GM18508 (cell line): ENCODE results near the gene MEIG1.
A peak's percentile ranks its signal among the peaks of the same experiment; 100 is the strongest.
"Not testable (repeated sequence)": the region's sequence is repeated elsewhere in the genome, so short reads cannot be mapped to it uniquely, and the experiment has no call there.

Experiments used
- ATAC-seq: cut with Tn5 transposase; IDR thresholded peaks from one replicate; pipeline ENCODE4 v1.9.1; 2021; ENCODE audit warnings: moderate number of reproducible peaks; ENCODE audit not compliant: insufficient read depth, unreplicated experiment

The MEIG1 gene

DNA sequence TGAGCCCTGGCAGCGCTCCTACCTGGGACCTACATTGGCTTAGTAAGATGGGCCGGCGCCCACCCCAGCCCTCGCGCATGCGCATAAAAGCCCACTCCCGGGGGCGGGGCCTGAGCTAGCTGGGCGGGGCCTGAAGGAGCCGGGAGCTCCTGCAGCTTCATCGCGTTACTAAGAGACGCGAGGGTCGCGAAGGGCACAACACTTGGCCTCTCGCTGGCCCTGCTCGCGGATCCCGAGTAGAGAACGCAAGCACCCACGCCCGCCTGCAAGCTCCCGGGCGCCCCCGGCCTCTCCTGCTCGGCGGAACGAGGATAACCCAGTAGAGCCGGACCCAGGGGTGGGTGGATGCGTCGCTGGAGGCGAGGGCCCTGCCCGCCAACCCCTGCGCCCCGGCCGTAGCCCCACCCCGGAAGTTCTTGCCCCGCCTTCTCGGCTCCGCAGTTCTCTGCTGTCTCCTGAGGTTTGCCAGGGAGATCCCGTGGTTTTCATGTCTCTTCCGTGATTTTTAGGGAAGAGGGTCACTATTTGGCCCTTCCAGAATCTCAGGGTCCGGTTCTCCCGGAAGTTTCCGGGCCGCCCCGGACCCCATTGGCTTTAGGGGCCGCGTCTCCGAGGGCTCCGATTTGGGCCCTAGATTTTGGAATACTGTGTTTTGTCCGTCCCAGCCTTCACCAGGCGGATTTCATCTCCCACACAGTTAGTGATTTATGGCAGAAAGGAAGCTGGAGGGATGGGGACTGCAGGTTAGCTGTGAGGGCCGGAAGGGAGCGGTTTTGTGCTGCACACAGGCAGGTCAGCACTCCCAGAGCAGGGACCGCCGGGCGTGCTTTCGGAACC, at the start of gene MEIG1:
MEIG1 (plus strand) TSS at position 168 of the 837 bp plus-strand sequence. CDS start 7,081 bp downstream, outside the sequence.
- peak; percentile 37 for ATAC-seq

DNA sequence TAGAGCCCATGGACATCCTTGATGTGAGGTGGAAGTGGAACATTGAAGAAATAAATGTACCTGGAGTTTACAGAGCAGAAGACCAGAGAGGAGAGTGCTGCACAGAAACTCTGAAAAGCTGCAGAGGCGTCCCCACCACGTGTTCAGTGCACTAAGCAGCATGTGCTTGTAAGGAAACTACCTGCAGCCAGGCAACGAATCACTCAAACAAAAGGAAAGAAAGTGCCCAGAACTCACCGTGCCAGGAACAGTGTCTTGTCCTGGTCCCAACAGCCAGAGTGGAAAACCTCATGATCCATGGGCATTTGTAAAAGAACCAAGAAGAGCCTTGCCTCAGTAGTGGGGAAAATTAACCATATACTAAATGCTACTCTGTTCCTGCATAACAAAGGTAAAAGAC, 48.2 kb upstream of the MEIG1 start:
- ATAC-seq = no peak

- no peak for ATAC-seq
These were observed 47.4 kb upstream of the MEIG1 start for GRCh38 chr10:14911801-14912200.

GRCh38 chr10:14916600-14916999, 42.6 kb upstream of the MEIG1 start:
- ATAC-seq = no peak

- no peak for ATAC-seq
These were observed 41.4 kb upstream of the MEIG1 start for GRCh38 chr10:14917827-14918226.

- ATAC-seq = no peak
These were observed 40.2 kb upstream of the MEIG1 start for GRCh38 chr10:14918964-14919363.

GRCh38 chr10:14924013-14924412, 35.2 kb upstream of the MEIG1 start:
- no peak for ATAC-seq

- no peak for ATAC-seq
These were observed 33.9 kb upstream of the MEIG1 start for GRCh38 chr10:14925268-14925667.

GRCh38 chr10:14926061-14926470, 33.1 kb upstream of the MEIG1 start:
- no peak for ATAC-seq

DNA sequence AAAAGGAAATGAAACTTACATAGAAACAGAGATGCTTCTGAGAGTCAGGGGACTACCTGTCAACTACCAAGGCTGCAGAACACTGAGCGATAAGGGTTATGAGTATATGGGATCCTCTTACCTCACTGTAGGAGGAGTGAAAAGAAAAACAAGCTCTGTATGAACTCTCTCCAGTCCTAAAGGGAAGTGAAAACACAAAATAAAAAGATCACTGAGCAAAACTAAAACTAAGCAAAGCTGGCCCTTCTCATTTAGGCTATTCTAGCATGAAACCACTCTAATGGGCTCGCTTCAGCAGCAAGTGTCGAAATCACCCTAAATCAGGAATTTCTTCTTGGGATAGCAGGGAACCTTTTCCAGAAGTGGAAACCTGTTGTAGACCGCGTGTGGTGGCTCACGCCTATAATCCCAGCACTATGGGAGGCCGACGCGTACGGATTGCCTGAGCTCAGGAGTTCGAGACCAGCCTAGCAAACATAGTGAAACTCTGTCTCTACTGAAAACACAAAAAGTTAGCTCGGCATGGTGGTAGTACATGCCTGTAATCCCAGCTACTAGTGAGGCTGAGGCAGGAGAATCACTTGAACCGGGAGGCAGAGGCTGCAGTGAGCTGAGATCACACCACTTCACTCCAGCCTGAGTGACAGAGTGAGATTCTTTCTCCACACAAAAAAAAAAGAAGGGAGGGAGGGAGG, 32.3 kb upstream of the MEIG1 start:
- ATAC-seq = peak; percentile 86

GRCh38 chr10:14930610-14931009, 28.6 kb upstream of the MEIG1 start:
- ATAC-seq = no peak

- no peak for ATAC-seq
These were observed 22.6 kb upstream of the MEIG1 start for GRCh38 chr10:14936584-14936983.

DNA sequence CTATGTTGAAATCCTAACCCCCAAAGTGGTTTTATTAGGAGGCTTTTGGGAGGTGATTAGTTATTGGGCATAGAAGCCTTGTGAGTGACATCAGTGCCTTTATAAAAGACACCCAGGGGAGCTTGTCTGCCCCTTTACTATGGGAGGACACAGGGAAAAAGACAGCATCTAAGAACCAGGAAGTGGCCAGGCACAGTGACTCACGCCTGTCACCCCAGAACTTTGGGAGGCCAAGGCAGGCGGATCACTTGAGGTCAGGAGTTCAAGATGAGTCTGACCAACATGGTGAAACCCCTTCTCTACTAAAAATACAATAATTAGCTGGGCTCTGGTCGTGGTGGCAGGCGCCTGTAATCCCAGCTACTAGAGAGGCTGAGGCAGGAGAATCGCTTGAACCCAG, 20.2 kb upstream of the MEIG1 start:
- not testable (repeated sequence) for ATAC-seq

- not testable (repeated sequence) for ATAC-seq
These were observed 16.8 kb upstream of the MEIG1 start for GRCh38 chr10:14942147-14942949.

DNA sequence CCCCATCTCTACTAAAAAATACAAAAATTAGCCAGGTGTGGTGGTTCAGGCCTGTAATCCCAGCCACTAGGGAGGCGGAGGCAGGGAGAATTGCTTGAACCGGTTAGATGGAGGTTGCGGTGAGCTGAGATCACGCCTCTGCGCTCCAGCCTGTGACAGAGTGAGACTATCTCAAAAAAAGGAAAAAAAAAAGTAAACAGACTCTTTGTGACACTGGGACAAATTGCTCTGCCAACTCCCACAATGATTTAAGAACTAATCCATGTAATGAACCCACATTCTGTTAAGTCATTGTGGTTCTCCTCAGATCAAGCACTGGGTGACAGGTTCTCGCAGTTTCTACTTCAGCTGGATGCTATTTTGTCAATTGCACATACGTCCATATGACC, 16.2 kb upstream of the MEIG1 start:
- not testable (repeated sequence) for ATAC-seq

DNA sequence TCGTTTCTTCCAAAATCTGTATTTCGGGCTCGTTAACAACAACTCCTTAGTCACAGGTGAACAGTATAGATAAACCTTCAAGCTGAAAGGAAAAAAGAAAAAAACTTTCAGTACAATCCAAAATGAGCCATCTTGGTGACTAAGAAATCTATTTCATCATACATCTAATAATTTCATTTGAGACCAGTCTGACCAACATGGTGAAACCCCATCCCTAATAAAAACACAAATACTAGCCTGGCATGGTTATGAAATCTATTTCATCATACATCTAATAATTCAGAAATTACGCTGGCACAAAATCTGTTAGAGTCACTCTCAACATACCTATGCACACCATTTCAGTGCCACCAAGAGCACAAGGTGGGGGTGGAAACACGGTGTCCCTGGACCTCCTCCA, 14.1 kb upstream of the MEIG1 start:
- ATAC-seq = no peak

GRCh38 chr10:14947268-14947667, 11.9 kb upstream of the MEIG1 start:
- ATAC-seq = no peak

GRCh38 chr10:14949291-14949690, 9.9 kb upstream of the MEIG1 start:
- no peak for ATAC-seq

DNA sequence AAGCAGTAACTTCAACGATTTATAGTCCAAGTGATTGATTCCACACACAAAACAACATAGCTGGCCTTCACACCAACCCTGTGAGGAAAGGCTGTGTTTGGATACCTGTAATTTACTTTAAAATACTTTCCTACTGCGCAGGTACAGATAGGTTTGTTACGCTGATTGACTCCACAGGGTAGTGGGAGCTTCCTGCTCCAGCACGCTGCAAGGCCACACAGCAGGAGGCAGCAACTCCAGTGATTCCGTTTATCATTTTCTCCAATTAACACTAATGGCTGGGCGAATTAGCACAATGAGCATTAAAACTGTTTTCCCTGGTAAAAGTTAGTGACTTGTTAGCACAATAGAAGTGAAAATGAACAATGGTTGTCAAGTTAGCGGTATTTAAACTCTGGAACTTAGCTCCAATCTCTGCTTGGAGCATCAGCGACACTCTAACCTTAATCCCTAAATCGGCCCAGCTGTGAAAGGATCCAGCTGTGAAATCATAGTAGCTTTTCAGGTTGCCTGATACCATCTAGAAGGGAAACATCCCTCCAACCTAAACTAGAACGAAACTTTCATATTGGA, 6.3 kb upstream of the MEIG1 start:
- no peak for ATAC-seq

DNA sequence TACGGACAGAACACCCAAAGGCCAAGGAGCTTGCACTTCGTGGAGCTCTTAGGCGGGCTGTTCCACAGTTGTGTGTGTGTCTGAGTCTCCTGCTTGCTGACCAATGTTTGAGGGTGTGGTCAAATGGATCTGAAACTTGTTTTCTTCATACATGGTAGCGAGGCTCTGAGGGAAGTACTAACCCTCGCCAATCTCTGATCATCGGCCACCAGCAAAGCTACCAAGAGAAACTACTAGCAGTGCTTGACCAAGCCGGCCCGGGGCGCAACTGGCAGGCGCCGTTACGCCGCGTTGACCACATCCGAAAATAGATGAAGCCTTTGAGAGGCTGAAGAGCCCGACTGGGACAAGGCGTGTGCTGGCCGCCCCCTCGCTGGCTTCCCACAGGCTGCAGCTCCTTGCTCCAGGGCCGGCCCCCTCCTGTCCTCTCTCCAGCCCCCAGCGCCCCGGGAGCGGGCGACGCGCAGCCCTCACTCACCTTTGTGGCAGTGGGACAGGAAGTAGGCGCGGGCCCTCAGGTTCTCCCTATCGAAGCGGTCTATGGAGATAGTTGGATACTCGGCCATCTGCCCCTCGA, 5.7 kb upstream of the MEIG1 start:
- ATAC-seq = peak; percentile 31
